RWPE1 (cell line): Measurements from ENCODE around the gene KCTD11.

Experiments used
- CTCF ChIA-PET: fragments of 350-600 bp; sonication (Branson Sonifier 250); formaldehyde crosslinking; extraction: SDS; loops from one replicate; lab custom pipeline; 2021; lab: Yijun Ruan, JAX
- POLR2A ChIA-PET: fragments of 400-600 bp; formaldehyde crosslinking; extraction: SDS; loops from one replicate; lab custom pipeline; 2020; ENCODE audit warnings: antibody characterized with exemption; ENCODE audit not compliant: low non-redundant PET; lab: Yijun Ruan, JAX
- DNase-seq: peaks from one replicate; pipeline ENCODE4 v3.0.0; 2012; ENCODE audit warnings: low spot score
- H3K27ac ChIP-seq: fragments of 450-650 bp; 2 replicates; pipeline ENCODE4 v1.5.1; 2017
- CTCF ChIP-seq: fragments of 450-650 bp; conservative IDR thresholded peaks from 2 replicates; pipeline ENCODE4 v1.5.1; 2017; ENCODE audit warnings: low read depth, mild to moderate bottlenecking

KCTD11 gene

GRCh38 chr17:7380855-7381683 lies 29.1 kb downstream of the KCTD11 start, which contains the start of gene TNK1:
TNK1 (plus strand) TSS chr17:7381089; CDS start chr17:7382927, 1,838 bp downstream.
- TF ChIP-seq CTCF, result no peak
- DNase-seq, result peak; percentile 48
- peak within 1 kb of the TSS; percentile 70 for H3K27ac ChIP-seq
- POLR2A ChIA-PET, result interaction anchor here (0.6 to 1.7 kb wide), 4 partner anchors 9 to 30 kb away, joined by 3 to 6 read pairs (median 4); partner anchors contain the start of gene TMEM95
- CTCF ChIA-PET, result interaction anchor here (0.6 to 0.9 kb wide), 2 partner anchors 25 to 322 kb away, joined by 3 read pairs; no protein-coding TSS in a partner anchor

GRCh38 chr17:7382901-7383300 lies 30.9 kb downstream of the KCTD11 start:
- H3K27ac ChIP-seq, result peak overlapping the region; percentile 17
- no peak for DNase-seq
- ChIA-PET CTCF (no interaction called here), POLR2A (no interaction called here)
- no peak for TF ChIP-seq CTCF

- CTCF ChIA-PET, result no interaction called here
- POLR2A ChIA-PET, result no interaction called here
- TF ChIP-seq CTCF, result no peak
- DNase-seq, result no peak
- peak overlapping the region; percentile 17; the same call in 1 of the 2 replicates for H3K27ac ChIP-seq
Observed at GRCh38 chr17:7383371-7383741, 31.4 kb downstream of the KCTD11 start.

GRCh38 chr17:7383742-7384488 lies 32.0 kb downstream of the KCTD11 start:
- POLR2A ChIA-PET, result interaction anchor here (0.6 kb wide), 1 partner anchor 7 kb away, joined by 3 read pairs; no protein-coding TSS in a partner anchor
- CTCF ChIA-PET, result no interaction called here

GRCh38 chr17:7384489-7385081 lies 32.6 kb downstream of the KCTD11 start:
- POLR2A ChIA-PET, result interaction anchor here (0.6 kb wide), 1 partner anchor 8 kb away, joined by 3 read pairs; no protein-coding TSS in a partner anchor
- peak overlapping the region; percentile 42 for H3K27ac ChIP-seq
- no peak for TF ChIP-seq CTCF
- no peak for DNase-seq
- CTCF ChIA-PET, result no interaction called here

More at GRCh38 chr17:7383742-7384488, 32.0 kb downstream of the KCTD11 start:
- TF ChIP-seq CTCF, result no peak
- H3K27ac ChIP-seq, result no peak overlapping the region; the same call in 1 of the 2 replicates
- DNase-seq, result no peak

- POLR2A ChIA-PET, result no interaction called here
- peak overlapping the region; percentile 50 for H3K27ac ChIP-seq
- CTCF ChIA-PET, result no interaction called here
- DNase-seq, result no peak
- no peak for TF ChIP-seq CTCF
Observed at GRCh38 chr17:7388856-7389255, 36.9 kb downstream of the KCTD11 start.
